Measurements from ENCODE around the gene ZNF813.
A peak's percentile ranks its signal among the peaks of the same experiment; 100 is the strongest.
"Not testable (repeated sequence)": the region's sequence is repeated elsewhere in the genome, so short reads cannot be mapped to it uniquely, and the experiment has no call there.

The ZNF813 gene

DNA sequence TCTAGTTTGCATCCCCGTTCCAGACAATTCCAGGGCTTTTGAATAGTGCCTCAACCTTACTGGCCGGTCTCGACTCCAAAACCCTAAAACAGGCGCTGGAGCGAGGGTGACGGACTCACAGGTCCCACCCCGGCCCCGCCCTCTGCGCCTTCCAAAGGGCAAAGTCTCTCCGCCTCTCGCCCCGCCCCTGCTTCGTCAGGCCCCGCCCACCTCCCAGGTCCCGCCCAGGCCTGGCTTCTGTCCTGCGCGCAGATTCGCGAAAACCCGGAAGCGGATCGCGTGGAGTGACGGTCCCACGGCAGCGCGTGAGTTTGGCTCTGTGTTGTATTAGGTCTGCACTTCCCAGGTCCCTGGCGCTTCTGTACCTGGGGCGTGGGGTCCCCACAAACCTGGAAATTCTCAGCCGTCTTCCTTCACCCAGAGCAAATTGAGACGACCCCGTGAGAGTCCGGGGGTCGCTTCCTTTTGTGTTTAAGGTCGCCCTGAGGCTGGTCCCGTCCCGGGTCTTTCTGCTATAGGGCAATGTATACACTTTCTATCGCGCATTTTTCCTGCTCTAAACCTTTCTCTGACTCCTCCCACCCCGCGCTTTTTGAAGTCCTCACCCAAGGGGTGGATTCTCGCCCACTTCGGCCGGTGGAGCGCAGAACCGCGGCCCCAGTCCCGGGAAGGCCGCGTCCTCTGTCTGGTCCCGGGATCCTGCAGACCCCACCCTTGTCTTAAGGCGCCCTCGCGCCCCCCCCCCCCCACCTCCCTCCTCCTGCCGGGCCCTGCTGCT, at the start of gene ZNF813:
Gene ZNF813 (plus strand): TSS at position 249 of the 778 bp plus-strand sequence. CDS start 16,090 bp downstream, outside the sequence.
- peak; percentile 97 to 98 for DNase-seq

DNA sequence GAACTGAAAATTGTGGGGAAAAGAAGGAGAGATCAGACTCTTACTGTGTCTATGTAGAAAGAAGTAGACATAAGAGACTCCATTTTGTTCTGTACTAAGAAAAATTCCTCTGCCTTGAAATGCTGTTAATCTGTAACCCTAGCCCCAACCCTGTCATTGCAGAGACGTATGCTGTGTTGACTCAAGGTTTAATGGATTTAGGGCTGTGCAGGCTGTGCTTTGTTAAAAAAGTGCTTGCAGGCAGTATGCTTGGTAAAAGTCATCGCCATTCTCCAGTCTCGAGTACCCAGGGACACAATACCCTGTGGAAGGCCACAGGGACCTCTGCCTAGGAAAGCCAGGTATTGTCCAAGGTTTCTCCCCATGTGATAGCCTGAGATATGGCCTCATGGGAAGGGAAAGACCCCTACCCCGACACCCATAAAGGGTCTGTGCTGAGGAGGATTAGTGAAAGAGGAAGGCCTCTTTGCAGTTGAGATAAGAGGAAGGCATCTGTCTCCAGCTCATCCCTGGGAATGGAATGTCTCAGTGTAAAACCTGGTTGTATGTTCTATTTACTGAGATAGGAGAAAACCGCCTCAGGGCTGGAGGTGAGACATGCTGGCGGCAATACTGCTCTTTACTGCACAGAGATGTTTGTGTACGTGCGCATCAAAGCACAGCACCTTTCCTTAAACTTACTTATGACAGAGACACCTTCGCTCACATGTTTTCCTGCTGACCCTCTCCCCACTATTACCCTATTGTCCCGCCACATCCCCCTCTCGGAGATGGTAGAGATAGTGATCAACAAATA, 46.8 kb upstream of the ZNF813 start:
- not testable (repeated sequence) for DNase-seq

DNA sequence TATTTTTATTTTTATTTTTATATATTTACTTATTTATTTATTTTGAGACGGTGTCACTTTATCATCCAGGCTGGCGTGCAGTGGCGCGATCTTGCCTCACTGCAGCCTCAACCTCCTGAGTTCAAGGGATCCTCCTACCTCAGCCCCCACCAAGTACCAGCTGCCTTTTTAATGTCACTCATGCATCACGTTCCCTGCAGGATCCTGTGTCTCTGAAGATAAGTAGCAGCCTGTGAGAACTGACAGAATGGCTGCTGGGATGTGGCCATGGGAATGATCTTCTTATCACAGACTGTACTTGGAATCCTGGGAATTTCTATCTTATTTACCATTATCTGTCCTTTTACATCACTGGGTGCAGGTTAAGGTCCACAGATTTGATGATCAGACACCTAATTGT, 45.0 kb upstream of the ZNF813 start:
- DNase-seq: no peak

DNA sequence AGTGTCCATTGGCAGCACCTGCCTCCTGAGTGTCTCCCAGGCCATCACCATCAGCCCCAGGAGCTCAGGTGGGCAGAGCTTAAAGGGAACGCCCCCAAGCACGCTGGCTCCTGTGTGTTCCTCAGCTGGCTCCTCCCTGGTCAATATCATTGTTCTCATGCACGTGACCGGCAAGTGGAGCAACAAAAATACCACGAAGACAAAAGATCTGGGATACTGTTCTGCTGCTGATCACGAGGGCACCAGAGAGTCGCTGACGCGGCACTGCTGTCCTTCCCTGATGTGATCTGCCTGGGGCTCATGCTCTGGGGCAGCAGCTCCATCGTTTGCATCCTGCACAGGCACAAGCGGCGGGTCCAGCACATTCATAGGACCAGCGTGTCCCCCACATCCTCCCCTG, 44.5 kb upstream of the ZNF813 start:
- not testable (repeated sequence) for DNase-seq

DNA sequence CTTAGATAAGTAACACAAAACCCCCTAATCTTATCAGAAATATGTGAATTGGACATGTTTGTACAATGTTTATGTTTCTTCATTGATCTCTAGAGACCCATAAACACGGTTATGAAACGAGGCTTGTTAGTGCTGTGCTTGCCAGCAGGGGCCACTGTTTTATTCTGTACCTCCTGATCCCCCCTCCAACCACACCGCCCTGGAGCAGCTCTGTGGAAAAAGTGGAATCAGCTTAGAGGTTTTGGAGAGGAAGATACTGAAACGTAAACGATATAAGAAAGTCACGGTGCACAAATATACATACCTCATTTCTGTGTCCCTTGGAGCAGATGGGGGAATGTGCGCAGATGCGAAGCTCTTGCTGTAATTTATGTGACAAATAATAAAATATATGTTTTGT, 43.9 kb upstream of the ZNF813 start:
- not testable (repeated sequence) for DNase-seq

DNA sequence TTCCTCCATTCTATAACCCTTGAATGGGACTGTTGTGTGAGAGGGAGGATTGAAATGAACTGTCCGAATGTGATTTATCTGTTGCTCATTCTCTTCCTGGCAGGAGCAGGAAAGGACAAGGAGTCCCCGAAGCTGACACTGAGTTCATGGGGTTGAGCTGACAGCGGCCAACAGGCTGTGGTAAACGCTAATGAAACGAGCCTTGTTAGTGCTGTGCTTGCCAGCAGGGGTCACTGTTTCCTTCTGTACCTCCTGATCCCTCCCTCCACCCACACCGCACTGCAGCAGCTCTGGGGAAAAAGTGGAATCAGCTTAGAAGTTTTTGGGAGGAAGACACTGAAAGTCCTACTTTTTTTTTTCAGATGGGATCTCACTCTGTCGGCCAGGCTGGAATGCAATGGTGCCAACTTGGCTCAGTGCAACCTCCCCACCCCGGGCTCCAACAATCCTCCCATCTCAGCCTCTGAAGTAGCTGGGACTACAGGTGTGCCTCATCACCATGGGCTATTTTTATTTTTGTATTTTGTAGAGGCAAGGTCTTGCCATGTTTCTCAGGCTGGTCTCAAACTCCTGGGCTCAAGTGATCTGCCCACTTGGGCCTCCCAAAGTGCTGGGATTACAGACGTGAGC, 42.5 kb upstream of the ZNF813 start:
- DNase-seq: peak; percentile 71 to 77

DNA sequence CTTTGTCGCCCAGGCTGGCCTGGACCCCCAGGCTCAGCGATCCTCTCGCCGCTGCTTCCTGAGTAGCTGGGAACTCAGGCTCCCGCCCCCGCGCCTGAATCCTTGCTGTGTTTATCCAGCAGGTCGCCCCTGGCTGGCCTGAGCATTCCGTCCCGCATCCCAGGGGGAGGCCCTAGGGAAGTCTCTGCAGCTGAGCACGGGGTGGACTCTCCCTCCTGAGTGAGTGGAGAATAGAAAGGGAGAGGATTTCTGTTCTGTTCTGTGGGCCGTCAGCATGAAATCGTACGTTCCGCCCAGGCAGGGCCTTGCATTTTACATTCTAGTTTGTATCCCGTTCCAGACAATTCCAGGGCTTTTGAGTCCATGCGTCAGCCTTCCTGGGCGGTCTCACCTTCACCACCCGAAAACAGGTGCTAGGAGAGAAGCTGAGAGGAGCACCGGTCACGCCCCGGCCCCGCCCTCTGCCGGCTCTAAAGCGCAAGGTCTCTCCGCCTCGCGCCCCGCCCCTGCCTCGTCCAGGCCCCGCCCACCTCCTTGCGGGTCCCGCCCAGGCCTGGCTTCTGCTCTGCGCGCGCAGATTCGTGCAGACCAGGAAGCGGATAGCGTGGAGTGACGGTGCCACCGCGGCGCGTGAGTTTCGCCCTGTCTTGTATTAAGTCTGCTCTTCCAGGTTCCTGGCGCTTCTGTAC, 36.0 kb upstream of the ZNF813 start, which contains the start of gene ZNF761:
Gene ZNF761 (plus strand): TSS at position 586 of the 689 bp plus-strand sequence. CDS start 15,285 bp downstream, outside the sequence.
- DNase-seq: peak; percentile 98

DNA sequence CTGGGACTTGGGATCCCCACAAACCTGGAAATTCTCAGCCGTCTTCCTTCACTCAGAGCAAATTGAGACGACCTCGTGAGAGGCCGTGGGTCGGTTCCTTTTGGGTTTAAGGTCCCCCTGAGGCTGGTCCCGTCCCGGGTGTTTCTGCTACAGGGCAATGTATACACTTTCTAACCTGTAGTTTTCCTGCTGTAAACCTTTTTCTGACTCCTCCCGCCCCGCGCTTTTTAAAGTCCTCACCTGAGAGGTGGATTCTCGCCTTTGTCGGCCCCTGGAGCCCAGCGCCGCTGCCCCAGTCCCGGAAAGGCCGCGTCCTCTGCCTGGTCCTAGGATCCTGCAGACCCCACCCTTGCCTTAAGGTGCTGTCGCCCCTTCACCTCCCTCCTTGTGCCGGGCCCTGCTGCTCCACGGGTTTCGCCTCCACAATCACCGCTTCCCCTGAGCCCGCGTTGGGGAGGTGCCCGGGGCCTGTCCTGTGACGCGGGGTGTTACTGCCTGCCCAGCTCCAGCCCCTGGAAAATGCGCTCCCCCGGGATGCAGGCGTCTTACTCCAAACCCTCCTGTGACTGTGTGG, 35.4 kb upstream of the ZNF813 start:
- peak in 1 of 2 donors; percentile 28 for DNase-seq

DNA sequence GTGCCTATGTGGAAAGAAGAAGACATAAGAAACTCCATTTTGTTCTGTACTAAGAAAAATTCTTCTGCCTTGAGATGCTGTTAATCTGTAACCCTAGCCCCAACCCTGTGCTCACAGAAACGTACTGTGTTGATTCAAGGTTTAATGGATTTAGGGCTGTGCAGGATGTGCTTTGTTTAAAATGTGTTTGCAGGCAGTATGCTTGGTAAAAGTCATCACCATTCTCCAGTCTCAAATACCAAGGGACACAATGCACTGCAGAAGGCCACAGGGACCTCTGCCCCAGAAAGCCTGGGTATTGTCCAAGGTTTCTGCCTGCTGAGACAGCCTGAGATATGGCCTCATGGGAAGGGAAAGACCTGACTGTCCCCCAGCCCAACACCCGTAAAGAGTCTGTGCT, 23.7 kb upstream of the ZNF813 start:
- not testable (repeated sequence) for DNase-seq

DNA sequence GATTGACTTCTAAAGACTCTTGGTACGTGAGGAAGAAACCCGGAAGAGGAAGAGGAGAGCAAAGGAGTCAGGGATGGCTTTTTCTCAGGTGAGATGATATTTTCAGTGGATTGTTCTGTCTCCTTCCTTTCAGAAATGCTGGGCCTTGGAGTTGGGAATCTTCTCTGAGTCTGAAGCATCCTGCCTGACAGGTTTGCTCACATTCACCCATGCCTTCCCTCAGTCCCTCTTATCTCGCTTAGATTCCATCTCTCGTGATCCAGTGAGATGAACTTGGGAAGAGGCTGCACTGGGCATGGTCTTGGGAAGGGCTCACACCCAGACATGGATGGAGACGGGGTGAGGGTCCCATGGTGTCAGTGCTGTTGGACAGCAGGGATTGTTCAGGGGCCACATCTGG, 20.3 kb upstream of the ZNF813 start:
- DNase-seq: not testable (repeated sequence)

DNA sequence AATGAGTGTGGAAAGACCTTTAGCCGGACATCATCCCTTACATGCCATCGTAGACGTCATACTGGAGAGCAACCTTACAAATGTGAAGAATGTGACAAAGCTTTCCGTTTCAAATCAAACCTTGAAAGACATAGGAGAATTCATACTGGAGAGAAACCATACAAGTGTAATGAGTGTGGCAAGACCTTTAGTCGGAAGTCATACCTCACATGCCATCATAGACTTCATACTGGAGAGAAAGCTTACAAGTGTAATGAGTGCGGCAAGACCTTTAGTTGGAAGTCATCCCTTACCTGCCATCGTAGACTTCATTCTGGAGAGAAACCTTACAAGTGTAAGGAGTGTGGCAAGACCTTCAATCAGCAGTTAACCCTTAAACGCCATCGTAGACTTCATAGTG, 11.7 kb upstream of the ZNF813 start:
- no peak for DNase-seq

DNA sequence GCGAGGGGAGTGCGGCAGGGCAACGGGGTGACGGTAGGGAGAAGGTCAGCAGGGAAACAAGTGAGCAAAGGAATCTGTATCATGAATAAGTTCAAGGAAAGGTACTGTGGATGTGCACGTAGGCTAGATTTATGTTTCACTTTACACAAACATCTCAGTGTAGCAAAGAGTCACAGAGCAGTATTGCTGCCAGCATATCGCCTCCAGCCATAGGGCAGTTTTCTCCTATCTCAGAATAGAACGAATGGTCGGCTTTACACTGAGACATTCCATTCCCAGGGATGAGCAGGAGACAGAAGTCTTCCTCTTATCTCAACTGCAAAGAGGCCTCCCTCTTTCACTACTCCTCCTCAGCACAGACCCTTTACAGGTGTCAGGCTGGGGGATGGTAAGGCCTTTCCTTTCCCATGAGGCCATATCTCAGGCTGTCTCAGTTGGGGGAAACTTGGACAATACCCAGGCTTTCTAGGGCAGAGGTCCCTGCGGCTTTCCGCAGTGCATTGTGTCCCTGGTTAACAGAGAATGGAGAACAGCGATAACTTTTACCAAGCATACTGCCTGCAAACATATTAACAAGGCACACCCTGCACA, 7.3 kb upstream of the ZNF813 start:
- not testable (repeated sequence) for DNase-seq

DNA sequence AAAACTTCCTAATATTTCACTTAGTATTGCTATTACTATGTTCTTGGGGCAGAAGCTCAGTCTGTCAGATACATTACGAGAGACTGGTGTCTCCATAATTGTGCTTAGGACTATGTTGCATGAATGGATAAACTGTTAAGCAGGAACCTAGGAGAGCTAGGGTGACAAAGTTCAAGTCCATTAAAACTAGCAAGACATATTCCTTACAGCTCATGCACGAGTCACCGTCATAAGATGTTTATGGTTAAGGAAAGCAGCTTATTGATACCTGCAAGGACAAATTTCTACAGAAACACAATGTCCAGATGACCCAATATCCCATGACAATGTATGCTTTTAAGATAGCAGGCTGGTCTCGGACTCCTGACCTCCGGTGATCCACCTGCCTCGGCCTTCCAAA, 5.7 kb upstream of the ZNF813 start:
- DNase-seq: no peak

DNA sequence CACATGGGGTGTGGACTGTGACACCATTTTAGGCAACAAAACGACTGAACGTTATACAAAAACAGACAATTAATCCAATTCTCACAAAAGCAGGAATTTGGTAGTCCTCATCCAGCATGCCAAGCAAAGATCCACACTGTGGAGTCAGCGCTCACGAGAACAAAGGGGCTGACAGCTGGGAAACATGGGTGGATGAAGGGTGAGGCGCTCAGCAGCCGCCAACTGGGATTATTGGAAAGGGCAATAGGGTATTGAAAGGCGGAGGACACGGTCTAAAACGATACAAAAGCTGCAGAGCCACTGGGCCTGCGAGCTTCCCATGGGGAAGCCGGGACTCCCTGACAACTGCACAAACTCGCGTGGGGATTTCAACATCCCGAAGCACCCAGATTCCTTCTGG, 4.7 kb upstream of the ZNF813 start:
- no peak for DNase-seq

DNA sequence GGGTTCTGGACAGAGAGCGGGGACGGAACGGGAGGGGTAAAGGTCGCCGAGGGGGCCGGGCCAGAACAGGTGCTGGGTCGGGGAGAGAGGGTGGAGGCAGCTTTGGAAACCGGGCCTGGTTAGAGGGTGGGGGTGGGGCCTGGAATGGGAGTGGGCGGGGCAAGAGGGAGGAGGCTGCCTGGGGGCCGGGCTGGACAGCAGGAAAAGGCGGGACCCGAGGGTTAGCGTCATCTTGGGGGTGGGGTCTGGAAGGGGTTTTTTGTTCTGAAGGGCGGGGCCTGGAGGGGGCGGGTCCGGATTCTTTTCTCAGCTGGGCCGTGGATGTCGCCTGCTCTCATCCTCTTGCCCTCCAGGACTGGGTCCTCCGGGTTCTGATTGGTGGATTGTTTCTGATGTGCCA, 4.3 kb upstream of the ZNF813 start:
- DNase-seq: peak in 1 of 2 donors; percentile 6

DNA sequence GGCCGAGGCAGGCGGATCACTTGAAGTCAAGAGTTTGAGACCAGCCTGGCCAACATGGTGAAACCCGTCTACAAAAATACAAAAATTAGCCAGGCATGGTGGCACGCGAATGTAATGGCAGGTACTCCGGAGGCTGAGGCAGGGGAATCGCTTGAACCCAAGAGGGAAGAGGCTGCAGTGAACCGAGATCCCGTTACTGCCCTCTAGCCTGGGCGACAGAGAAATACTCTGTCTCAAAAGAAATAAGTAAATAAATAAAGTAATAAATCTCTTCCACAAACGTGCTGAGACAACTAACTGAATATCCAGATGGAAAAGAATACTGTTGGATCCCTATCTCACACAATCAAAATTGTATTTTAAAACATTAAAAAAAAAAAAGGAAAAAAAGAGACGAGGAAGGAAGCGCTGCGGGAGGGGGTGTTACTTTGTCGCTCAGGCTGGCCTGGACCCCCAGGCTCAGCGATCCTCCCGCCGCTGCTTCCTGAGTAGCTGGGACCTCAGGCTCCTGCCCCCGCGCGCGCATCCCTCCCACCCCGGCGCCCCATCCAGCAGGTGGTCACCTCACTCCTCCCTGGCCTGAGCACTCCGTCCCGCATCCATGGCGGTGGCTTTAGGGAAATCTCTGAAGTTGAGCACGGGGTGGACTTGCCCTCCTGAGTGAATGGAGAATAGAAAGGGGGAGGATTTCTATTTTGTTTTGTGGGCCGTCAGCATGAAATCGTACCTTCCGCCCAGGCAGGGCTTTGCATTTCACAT, 628 bp upstream of the ZNF813 start:
- peak in 1 of 2 donors; percentile 2 for DNase-seq

DNA sequence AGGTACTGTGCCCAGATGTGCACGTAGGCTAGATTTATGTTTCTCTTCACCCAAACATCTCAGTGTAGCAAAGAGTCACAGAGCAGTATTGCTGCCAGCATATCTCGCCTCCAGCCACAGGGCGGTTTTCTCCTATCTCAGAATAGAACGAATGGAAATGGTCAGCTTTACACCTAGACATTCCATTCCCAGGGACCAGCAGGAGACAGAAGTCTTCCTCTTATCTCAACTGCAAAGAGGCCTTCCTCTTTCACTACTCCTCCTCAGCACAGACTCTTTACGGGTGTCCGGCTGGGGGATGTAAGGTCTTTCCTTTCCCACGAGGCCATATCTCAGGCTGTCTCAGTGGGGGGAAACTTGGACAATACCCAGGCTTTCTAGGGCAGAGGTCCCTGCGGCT, 1.1 kb downstream of the ZNF813 start:
- not testable (repeated sequence) for DNase-seq

DNA sequence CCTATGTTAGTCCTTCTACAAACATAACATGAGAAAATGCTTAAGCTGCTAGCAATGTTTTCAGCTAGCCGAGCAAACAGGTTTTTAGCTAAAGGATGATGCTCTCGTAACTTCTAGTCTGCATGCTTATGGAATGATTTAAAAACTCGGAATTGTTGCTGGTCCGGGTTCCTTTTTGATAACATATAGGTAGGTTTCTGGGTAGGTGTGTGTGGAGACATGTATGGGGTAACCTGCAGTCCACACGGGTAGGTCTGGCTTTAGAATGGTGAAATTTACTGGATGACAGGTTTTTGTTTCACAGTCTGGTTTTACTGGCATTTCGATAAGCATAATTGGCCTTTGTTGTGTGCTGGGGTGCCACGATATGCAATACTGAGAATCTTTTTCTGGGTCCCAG, 4.4 kb downstream of the ZNF813 start:
- DNase-seq: no peak

DNA sequence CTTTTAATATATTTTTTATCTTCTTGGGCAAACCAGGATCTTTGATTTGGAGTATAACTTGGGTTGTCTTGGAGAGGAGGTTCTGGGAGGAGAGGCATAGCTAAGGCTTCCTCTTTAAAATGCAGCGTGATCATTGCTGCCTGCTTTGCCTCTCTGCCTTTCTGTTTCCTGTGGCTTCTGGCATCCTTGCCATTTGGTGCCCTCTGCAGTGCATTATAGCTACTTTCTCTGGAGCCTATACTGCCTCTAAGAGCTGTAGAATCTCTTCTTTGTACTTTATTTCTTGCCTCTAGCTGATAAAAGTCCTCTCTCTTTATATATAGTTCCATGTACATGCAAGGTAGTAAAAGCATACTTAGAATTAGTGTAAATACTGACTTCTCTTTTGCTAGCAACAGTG, 7.3 kb downstream of the ZNF813 start:
- DNase-seq: not testable (repeated sequence)

DNA sequence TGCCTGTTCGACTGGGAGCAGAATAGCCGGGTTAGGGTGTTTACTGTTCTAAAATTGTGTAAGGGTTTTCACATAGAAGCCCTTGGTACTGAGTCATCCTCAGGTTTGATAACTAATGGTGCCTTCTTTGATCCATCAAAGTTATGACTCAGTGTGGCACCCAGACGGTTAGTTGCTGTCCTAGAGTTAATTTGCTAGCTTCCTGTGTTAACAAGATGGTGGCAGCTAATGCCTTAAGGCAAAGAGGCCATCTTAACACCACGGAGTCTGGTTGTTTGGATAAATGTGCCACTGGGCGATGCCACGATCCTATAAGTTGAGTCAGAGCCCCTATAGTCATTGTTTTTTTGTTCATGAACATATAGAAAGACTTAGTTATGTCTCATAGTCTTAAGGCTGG, 7.9 kb downstream of the ZNF813 start:
- DNase-seq: not testable (repeated sequence)

DNA sequence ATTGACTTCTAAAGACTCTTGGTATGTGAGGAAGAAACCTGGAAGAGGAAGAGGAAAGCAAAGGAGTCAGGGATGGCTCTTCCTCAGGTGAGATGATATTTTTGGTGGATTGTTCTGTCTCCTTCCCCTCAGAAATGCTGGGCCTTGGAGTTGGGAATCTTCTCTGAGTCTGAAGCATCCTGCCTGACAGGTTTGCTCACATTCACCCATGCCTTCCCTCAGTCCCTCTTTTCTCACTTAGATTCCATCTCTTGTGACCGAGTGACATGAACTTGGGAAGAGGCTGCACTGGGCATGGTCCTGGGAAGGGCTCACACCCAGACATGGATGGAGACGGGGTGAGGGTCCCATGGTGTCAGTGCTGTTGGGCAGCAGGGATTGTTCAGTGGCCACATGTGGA, 16.2 kb downstream of the ZNF813 start:
- not testable (repeated sequence) for DNase-seq

All from stimulated activated CD4-positive, alpha-beta T cell treated with anti-CD3 and anti-CD28 coated beads, Interleukin-2, amount 100 ng/mL, for 24 hours (primary cell).